HUDEP-2 (cell line): ENCODE measurements around the gene KIF6.
"Not testable (repeated sequence)": the region's sequence is repeated elsewhere in the genome, so short reads cannot be mapped to it uniquely, and the experiment has no call there.

Experiments
- DNase-seq, 76 experiments: peaks; one replicate each; lab custom pipeline; 2025; ENCODE audit not compliant: unreplicated experiment in 76 of 76; lab: John Stamatoyannopoulos, UW

Gene KIF6

GRCh38 chr6:39303425-39304153, 421.6 kb downstream of the KIF6 start:
- DNase-seq, result no peak

- DNase-seq, result peak in 71 of 76 experiments; percentile 15 to 92 (median 77)
Observed at GRCh38 chr6:39302669-39303424, 422.4 kb downstream of the KIF6 start.

- no peak for DNase-seq
Observed at GRCh38 chr6:39302011-39302410, 423.2 kb downstream of the KIF6 start.

- peak in 51 of 76 experiments; percentile 3 to 75 (median 30) for DNase-seq
Observed at GRCh38 chr6:39301606-39302005, 423.6 kb downstream of the KIF6 start.

- DNase-seq, result no peak
Observed at GRCh38 chr6:39300739-39301138, 424.5 kb downstream of the KIF6 start.

GRCh38 chr6:39298061-39298460, 427.1 kb downstream of the KIF6 start:
- DNase-seq, result no peak

- no peak for DNase-seq
Observed at GRCh38 chr6:39296745-39297640, 428.2 kb downstream of the KIF6 start.

- DNase-seq, result peak in 8 of 76 experiments; percentile 3 to 41 (median 29)
Observed at GRCh38 chr6:39295611-39296011, 429.6 kb downstream of the KIF6 start.

GRCh38 chr6:39294899-39295298, 430.3 kb downstream of the KIF6 start:
- DNase-seq, result no peak

- no peak for DNase-seq
Observed at GRCh38 chr6:39294133-39294532, 431.1 kb downstream of the KIF6 start.

- no peak for DNase-seq
Observed at GRCh38 chr6:39292637-39293036, 432.6 kb downstream of the KIF6 start.

- DNase-seq, result no peak
Observed at GRCh38 chr6:39289490-39289889, 435.7 kb downstream of the KIF6 start.

GRCh38 chr6:39287601-39288000, 437.6 kb downstream of the KIF6 start:
- DNase-seq, result no peak

- DNase-seq, result not testable (repeated sequence)
Observed at GRCh38 chr6:39286596-39286995, 438.6 kb downstream of the KIF6 start.

- DNase-seq, result no peak
Observed at GRCh38 chr6:39282774-39283173, 442.4 kb downstream of the KIF6 start.

GRCh38 chr6:39281312-39281980, 443.8 kb downstream of the KIF6 start:
- DNase-seq, result no peak

GRCh38 chr6:39280247-39280731, 444.9 kb downstream of the KIF6 start:
- DNase-seq, result no peak
